IPS-18c (cell line): ENCODE measurements around the gene OOSP1.
"Not testable (repeated sequence)": the region's sequence is repeated elsewhere in the genome, so short reads cannot be mapped to it uniquely, and the experiment has no call there.

Source experiments
- H3K4me3 ChIP-seq: 2 replicates; pipeline ENCODE4 v1.7.0; 2013; ENCODE audit warnings: low read depth, mild to moderate bottlenecking, low read length, moderate library complexity; ENCODE audit not compliant: insufficient read depth
- H3K9me3 ChIP-seq: one replicate; pipeline ENCODE4 v1.6.1; 2013; ENCODE audit warnings: mild to moderate bottlenecking, low read length, moderate library complexity; ENCODE audit not compliant: control insufficient read depth, insufficient read depth

Gene OOSP1

GRCh38 chr11:59953463-59954218, 15.4 kb downstream of the OOSP1 start:
- H3K9me3 ChIP-seq = no peaks in the 10 kb centered on the region
- H3K4me3 ChIP-seq = no peak overlapping the region

GRCh38 chr11:59954219-59954847, 16.1 kb downstream of the OOSP1 start:
- H3K9me3 ChIP-seq = no peaks in the 10 kb centered on the region
- no peak overlapping the region for H3K4me3 ChIP-seq

GRCh38 chr11:59957094-59957493, 18.9 kb downstream of the OOSP1 start:
- Histone ChIP-seq H3K9me3 (no peaks in the 10 kb centered on the region), H3K4me3 (no peak overlapping the region)

GRCh38 chr11:59960502-59961381, 22.5 kb downstream of the OOSP1 start:
- no peak overlapping the region for H3K4me3 ChIP-seq
- H3K9me3 ChIP-seq = no peaks in the 10 kb centered on the region

GRCh38 chr11:59962107-59962482, 23.9 kb downstream of the OOSP1 start:
- no peak overlapping the region for H3K4me3 ChIP-seq

GRCh38 chr11:59963733-59964132, 25.5 kb downstream of the OOSP1 start, which contains the start of gene OOSP4A:
OOSP4A (plus strand) TSS chr11:59964033; CDS start chr11:59964033, 0 bp downstream.
- H3K9me3 ChIP-seq = no peaks in the 10 kb centered on the region
- H3K4me3 ChIP-seq = no peak within 1 kb of the TSS

More at GRCh38 chr11:59962107-59962482, 23.9 kb downstream of the OOSP1 start:
- H3K9me3 ChIP-seq = no peaks in the 10 kb centered on the region

GRCh38 chr11:59965424-59965823, 27.2 kb downstream of the OOSP1 start:
- no peak overlapping the region for H3K4me3 ChIP-seq
- H3K9me3 ChIP-seq = no peaks in the 10 kb centered on the region

GRCh38 chr11:59966201-59966600, 28.0 kb downstream of the OOSP1 start:
- Histone ChIP-seq H3K4me3 (no peak overlapping the region), H3K9me3 (no peaks in the 10 kb centered on the region)

- H3K4me3 ChIP-seq = no peak overlapping the region
- H3K9me3 ChIP-seq = no peaks in the 10 kb centered on the region
Measured at GRCh38 chr11:59967677-59968394, 29.6 kb downstream of the OOSP1 start.

- no peaks in the 10 kb centered on the region for H3K9me3 ChIP-seq
- H3K4me3 ChIP-seq = no peak overlapping the region
Measured at GRCh38 chr11:59968395-59968783, 30.2 kb downstream of the OOSP1 start.

GRCh38 chr11:59973097-59973496, 34.9 kb downstream of the OOSP1 start:
- H3K9me3 ChIP-seq = no peaks in the 10 kb centered on the region
- H3K4me3 ChIP-seq = no peak overlapping the region

- no peaks in the 10 kb centered on the region for H3K9me3 ChIP-seq
- H3K4me3 ChIP-seq = no peak overlapping the region
Measured at GRCh38 chr11:59981106-59981770, 43.0 kb downstream of the OOSP1 start.

GRCh38 chr11:59982037-59982436, 43.8 kb downstream of the OOSP1 start:
- not testable (repeated sequence) for H3K4me3 ChIP-seq

GRCh38 chr11:59983212-59983611, 45.0 kb downstream of the OOSP1 start:
- H3K9me3 ChIP-seq = no peaks in the 10 kb centered on the region
- no peak overlapping the region for H3K4me3 ChIP-seq

More at GRCh38 chr11:59982037-59982436, 43.8 kb downstream of the OOSP1 start:
- H3K9me3 ChIP-seq = not testable (repeated sequence)

- Histone ChIP-seq H3K9me3 (no peaks in the 10 kb centered on the region), H3K4me3 (no peak overlapping the region)
Measured at GRCh38 chr11:59984368-59984767, 46.1 kb downstream of the OOSP1 start.

GRCh38 chr11:59990421-59990820, 52.2 kb downstream of the OOSP1 start:
- Histone ChIP-seq H3K9me3 (no peaks in the 10 kb centered on the region), H3K4me3 (no peak overlapping the region)

GRCh38 chr11:59992425-59992824, 54.2 kb downstream of the OOSP1 start:
- H3K9me3 ChIP-seq = no peaks in the 10 kb centered on the region
- no peak overlapping the region for H3K4me3 ChIP-seq
